CMK (cell line): ENCODE measurements around the gene SORCS2.

Experiments used
- DNase-seq: peaks from one replicate; pipeline ENCODE4 v3.0.0-alpha.2; 2010; ENCODE audit warnings: low read depth

The SORCS2 gene

GRCh38 chr4:7186031-7186430 is 6.3 kb upstream of the SORCS2 start:
- DNase-seq: no peak

GRCh38 chr4:7186516-7187167 is 5.7 kb upstream of the SORCS2 start:
- DNase-seq: no peak

DNA sequence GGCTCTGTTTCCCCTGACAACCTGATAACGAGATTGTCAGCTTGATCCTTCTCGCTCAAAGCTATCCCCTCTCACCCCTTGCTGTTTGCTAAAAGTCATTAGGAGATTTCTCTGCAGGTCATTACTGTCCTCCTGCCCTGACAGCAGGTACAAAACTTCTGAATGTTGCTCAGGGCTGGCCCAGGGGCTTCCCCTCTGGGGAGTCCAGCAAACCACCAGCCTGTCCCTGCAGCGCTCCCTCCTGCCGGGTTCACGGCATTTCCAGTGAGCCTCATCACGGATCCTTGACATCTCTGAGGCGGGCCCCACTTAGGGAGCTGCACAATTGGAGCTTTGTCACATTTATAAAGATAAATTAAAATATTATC is 5.2 kb upstream of the SORCS2 start:
- DNase-seq: no peak

DNA sequence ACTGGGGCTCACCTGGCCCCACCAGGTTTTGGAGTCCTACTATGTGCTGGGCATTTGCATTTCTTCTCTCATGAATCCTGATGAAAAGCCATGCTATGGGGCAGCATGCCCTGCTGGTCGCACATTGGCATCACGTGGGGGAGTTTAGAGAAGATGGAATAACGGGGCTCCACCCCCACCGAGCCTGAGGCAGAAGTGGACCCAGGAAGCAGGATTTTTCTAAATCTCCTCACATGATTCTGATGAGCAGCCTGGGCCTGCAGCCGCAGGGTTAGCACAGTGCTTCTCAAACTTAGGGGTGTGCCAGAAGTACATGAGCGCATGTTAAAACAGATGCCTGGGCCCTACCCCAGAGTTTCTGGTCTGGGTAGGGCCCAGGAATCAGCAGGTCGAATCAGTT is 4.6 kb upstream of the SORCS2 start:
- no peak for DNase-seq

- no peak for DNase-seq
Measured at GRCh38 chr4:7189066-7189465, 3.3 kb upstream of the SORCS2 start.

DNA sequence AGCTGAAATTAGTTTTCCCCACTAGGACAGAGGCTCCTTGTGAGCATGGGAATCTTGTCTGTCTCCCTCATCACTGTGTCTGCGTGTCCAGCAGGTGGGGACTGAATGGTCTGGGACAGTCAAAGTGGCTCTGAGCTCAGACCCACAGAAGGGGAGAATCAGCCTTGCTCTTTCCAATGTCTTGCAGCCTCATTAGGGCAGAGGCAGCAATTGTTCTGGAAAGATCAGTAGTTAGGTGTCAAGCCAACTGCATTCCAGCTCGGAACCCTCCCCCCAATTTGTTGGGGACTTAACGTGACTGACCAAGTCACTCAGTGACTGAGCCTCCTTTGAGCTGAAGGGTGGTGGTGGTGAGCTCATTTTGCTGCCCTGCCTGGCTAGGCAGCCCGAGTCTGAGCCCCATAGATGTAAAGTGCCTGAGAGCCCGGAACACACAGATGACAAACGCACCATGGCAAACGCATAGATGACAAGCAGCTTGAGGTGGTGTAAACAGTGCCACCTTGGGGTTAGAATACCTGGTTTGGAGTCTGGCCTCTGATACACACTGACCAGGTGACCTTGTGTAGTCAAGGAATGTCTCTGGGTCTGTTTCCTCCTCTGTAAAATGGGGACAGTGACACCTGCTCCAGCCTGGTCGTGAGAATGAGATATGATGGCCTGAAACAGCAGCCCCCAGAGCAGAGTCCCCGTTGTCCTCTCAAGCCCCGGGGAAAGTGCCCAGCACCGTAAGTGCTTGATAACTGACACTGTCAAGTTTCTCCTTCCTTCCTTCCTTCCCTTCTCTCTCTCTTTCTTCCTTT is 2.7 kb upstream of the SORCS2 start:
- DNase-seq: no peak

DNA sequence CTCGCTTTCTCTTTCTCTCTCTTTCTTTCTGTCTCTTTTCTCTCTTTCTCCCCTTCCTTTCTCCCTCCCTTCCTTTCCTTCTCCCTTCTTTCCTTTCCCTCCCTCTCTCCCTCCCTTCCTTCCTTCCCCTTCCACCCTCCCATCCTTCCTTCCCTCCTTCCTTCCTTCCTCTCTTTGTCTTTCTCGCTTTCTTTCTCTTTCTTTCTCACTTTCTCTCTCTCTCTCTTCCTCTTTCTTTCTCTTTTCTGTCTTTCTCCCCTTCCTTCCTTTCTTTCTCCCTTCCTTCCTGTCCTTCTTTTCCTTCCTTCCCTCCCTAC is 2.1 kb upstream of the SORCS2 start:
- no peak for DNase-seq

DNA sequence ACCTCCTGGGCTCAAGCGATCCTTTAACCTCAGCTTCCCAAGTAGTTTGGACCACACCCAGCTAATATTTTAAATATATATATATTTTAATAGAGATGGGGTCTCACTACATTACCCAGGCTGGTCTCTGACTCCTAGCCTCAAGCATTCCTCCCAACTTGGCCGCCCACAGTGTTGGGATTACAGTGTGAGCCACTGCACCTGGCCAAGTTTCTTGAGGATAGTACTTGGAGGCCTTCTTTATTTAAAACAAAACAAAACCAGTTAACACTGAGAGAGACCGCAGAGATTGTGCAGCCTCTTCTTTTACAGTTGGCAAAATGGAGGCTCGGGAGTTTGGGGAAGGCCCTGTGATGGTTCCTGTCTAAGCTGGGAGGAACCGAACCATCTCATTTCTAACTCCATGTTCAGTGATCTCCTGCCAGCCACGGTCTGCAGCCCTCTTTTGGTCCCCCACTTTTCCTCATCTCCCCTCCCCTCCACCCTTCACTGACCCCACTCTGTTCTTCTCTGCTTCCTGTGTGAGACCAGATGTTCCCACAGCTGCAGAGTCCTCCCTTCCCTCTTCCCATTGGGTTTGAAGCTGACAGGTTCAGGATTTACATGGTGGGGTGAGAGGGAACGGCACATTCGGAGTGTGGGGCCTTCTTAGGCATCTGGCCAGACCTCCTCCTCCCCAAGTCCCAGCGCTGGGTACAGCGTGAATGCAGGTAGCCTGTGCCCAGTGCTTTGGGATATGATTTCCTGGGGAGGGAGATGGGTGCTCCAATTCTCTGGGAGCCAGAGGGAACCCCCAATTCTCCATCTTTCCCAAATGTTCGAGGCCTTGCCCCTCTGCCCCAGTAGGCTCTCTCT is 1.4 kb upstream of the SORCS2 start:
- DNase-seq: no peak

GRCh38 chr4:7191546-7192251 is 639 bp upstream of the SORCS2 start:
- DNase-seq: no peak

DNA sequence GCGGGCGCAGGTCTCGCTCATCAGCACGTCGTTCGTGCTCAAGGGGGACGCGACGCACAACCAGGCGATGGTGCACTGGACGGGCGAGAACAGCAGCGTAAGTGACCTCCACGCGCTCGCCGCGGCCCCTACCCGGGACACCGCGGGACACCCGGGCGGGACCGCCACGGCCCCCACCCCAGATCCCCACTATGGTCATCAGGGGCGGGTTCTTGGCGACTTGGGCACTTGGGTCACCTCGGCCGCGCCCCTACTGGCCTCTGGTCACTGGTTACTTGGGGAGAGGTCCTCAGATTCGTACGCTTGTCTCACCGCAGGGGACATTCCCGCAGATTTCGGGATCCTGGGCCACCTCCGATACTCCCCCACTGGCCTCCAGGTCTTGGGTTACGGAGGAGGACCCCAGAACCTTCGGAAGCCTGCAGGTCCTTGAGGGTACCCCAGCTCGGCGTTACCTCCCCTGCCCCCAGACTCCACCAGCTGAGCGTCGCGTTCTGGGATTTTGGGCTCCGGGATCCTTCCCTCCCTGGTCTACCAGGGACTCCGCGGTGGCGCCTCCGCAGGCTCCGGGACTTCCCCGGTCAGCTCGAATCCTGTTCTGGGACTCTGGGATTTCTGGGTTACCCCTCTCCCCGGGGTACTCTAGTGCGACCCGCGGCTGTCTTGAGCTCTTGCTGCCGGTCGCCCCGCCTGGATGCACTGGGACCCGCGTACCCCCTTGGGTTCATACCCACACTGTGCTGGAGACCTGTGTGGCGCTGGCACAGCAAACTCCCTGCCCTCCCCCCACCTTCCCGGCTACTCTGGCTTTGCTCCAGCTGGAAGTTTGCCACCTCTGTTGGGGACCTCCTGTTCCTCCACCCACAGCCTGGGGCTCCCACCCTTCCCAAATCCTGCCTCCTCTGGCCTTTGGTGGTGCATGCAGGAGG is 956 bp downstream of the SORCS2 start:
- DNase-seq: no peak

- DNase-seq: no peak
Measured at GRCh38 chr4:7194251-7195140, 2.2 kb downstream of the SORCS2 start.

- DNase-seq: no peak
Measured at GRCh38 chr4:7195141-7195515, 2.8 kb downstream of the SORCS2 start.

GRCh38 chr4:7195546-7196287 is 3.4 kb downstream of the SORCS2 start:
- DNase-seq: no peak

GRCh38 chr4:7196288-7196651 is 3.9 kb downstream of the SORCS2 start:
- DNase-seq: no peak

- no peak for DNase-seq
Measured at GRCh38 chr4:7196736-7197135, 4.4 kb downstream of the SORCS2 start.

GRCh38 chr4:7197910-7198309 is 5.6 kb downstream of the SORCS2 start:
- no peak for DNase-seq

DNA sequence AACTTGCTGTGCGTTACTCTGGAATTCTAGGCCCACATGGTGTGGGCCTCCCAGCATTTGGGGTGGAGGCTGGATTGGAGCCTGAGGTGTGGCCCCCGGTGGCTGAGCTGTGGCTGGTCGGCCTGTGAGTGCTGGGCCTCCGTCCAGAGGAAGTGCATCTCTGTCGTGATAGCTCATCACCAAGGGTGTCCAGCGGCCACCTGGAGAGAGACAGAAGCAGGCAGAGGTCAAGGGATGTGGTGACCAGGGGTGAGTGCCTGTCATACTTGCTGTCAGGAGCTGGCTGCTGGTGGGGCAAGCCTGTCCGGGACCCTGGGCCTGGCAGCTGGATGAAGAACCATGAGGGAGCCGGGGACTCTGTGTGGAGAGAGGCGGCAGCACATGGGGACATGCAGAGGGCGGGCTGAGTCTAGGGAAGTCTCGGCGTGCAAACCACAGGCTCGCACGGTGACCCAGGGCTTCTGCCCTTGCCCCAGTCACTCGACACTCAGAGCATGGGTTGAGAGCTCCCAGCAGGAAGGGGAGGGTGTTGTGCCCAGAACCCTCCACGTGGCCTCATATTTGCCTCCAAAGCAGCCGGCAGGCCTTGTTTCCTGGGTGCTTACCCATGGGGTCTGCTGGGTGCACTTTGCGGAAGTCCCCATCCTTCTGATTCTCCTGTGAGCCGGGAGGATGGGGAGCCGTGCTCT is 6.2 kb downstream of the SORCS2 start:
- DNase-seq: no peak

DNA sequence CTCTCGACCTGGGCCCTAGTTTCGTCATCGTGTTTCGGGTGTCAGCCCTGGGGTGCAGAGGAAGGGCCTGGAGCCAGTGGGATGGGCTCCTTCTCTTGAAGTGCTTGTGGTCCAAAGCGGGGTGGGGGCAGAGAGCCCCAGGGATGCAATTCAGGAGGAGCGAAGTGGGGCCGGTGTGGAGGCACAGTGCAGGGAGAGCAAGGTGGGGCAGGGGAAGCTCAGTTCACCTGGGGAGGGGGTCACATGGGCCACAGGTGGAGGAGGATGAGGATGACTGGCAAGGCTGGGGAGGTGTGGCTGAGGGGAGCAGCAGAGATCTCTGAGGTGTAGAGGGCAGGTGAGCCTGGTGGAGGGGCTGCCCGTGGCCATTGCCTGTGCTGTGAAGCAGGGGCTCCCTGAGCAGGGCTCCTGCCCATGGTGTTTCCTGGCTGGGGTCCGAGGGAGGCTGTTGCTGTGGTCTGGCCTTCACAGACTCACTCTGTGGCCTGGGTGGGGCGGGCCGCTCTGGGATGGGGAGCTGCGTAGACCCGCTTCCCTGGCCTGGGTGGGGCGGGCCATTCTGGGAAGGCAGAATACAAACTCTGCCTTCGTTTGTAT is 6.9 kb downstream of the SORCS2 start:
- DNase-seq: no peak
